Type B pancreatic cell (in vitro differentiated cells): ENCODE measurements around the gene NUMB. TPM values are rescaled to one million over a fixed set of nuclear protein-coding genes. Genes with fewer than 3 reads are reported as not detected.

Experiments
- DNase-seq: peaks from one replicate; pipeline ENCODE4 v3.0.0; 2021; ENCODE audit warnings: mixed read lengths; ENCODE audit not compliant: unreplicated experiment; ENCODE audit errors: extremely low spot score
- H3K27ac Mint-ChIP-seq: 2 replicates; pipeline ENCODE4 v1.8.0; 2021; ENCODE audit warnings: mild to moderate bottlenecking, mixed read lengths
- H3K27me3 Mint-ChIP-seq: 2 replicates; pipeline ENCODE4 v1.8.0; 2021; ENCODE audit warnings: mixed read lengths
- H3K36me3 Mint-ChIP-seq: 2 replicates; pipeline ENCODE4 v1.8.0; 2021; ENCODE audit warnings: mixed read lengths
- H3K4me1 Mint-ChIP-seq: one replicate; pipeline ENCODE4 v1.8.0; 2021; ENCODE audit warnings: mixed read lengths; ENCODE audit not compliant: unreplicated experiment
- H3K4me3 Mint-ChIP-seq: 2 replicates; pipeline ENCODE4 v1.8.0; 2021; ENCODE audit warnings: mild to moderate bottlenecking, mixed read lengths
- H3K9me3 Mint-ChIP-seq: 2 replicates; pipeline ENCODE4 v1.8.0; 2021; ENCODE audit warnings: mixed read lengths
- total RNA-seq: library from RNA; stranded (reverse); gene quantifications from 2 replicates; pipeline ENCODE4 v1.2.1, GENCODE V29; 2021; ENCODE audit warnings: low replicate concordance
- TF ChIP-seq, protein P1 (sequence below): fragments of 200-600 bp; sonication (generic); conservative IDR thresholded peaks from 2 replicates; pipeline ENCODE4 v1.5.0; 2021; ENCODE audit warnings: antibody characterized with exemption, mild to moderate bottlenecking

The NUMB gene
- total RNA-seq, 1 donor from 2014 or later, result 64.5 TPM

- Mint-ChIP-seq H3K27me3 (no peaks in the 10 kb centered on the region), H3K4me1 (peaks cover 7% of the 10 kb centered on the region), H3K4me3 (no peak overlapping the region), H3K36me3 (peaks cover 9% of the 10 kb centered on the region), H3K27ac (no peak overlapping the region), H3K9me3 (no peaks in the 10 kb centered on the region)
- TF ChIP-seq, protein P1, sequence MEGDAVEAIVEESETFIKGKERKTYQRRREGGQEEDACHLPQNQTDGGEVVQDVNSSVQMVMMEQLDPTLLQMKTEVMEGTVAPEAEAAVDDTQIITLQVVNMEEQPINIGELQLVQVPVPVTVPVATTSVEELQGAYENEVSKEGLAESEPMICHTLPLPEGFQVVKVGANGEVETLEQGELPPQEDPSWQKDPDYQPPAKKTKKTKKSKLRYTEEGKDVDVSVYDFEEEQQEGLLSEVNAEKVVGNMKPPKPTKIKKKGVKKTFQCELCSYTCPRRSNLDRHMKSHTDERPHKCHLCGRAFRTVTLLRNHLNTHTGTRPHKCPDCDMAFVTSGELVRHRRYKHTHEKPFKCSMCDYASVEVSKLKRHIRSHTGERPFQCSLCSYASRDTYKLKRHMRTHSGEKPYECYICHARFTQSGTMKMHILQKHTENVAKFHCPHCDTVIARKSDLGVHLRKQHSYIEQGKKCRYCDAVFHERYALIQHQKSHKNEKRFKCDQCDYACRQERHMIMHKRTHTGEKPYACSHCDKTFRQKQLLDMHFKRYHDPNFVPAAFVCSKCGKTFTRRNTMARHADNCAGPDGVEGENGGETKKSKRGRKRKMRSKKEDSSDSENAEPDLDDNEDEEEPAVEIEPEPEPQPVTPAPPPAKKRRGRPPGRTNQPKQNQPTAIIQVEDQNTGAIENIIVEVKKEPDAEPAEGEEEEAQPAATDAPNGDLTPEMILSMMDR, result no peak
- no peak for DNase-seq
Measured at GRCh38 chr14:73225496-73225895, 232.8 kb downstream of the NUMB start.

Other genes with a start within 250 kb of the NUMB start
- 0.99 and 2.0 TPM in 2 replicates for gene PAPLN, start 221.0 kb downstream of the NUMB start, total RNA-seq
- gene RIOX1, start 32.4 kb upstream of the NUMB start, total RNA-seq, result 12.1 and 16.7 TPM in 2 replicates
- 3.8 and 5.3 TPM in 2 replicates for gene ACOT1, start 78.6 kb upstream of the NUMB start, total RNA-seq
- gene HEATR4, start 100.4 kb upstream of the NUMB start, total RNA-seq, result 0.19 and 0.33 TPM in 2 replicates
- gene ACOT2, start 110.7 kb upstream of the NUMB start, total RNA-seq, result 18.1 and 18.2 TPM in 2 replicates
- gene ACOT4, start 133.3 kb upstream of the NUMB start, total RNA-seq, result 0.99 and 1.9 TPM in 2 replicates
- not detected in 2 replicates for gene ACOT6, start 154.0 kb upstream of the NUMB start, total RNA-seq
- 7.1 and 20.3 TPM in 2 replicates for gene DNAL1, start 186.4 kb upstream of the NUMB start, total RNA-seq